Jurkat, Clone E6-1 (cell line): ENCODE measurements around the gene TXNL4A.

Experiments used
- DNase-seq: peaks from one replicate; pipeline ENCODE4 v3.0.0-alpha.2; 2011; ENCODE audit warnings: low read depth, low spot score
- H3K4me3 ChIP-seq: 2 replicates; pipeline ENCODE4 v1.5.1; 2011; ENCODE audit warnings: mild to moderate bottlenecking, low read length, control low read depth, moderate library complexity

TXNL4A gene

GRCh38 chr18:79940814-79941472 lies 47.4 kb downstream of the TXNL4A start:
- no peak overlapping the region for H3K4me3 ChIP-seq
- DNase-seq = no peak

- no peak for DNase-seq
- H3K4me3 ChIP-seq = no peak overlapping the region
Measured at GRCh38 chr18:79940126-79940813, 48.1 kb downstream of the TXNL4A start.

- no peak for DNase-seq
Measured at GRCh38 chr18:79939096-79939495, 49.3 kb downstream of the TXNL4A start.

GRCh38 chr18:79938196-79938595 lies 50.2 kb downstream of the TXNL4A start:
- no peak overlapping the region for H3K4me3 ChIP-seq
- no peak for DNase-seq

More at GRCh38 chr18:79939096-79939495, 49.3 kb downstream of the TXNL4A start:
- H3K4me3 ChIP-seq = no peak overlapping the region

- no peak for DNase-seq
Measured at GRCh38 chr18:79937103-79937860, 51.1 kb downstream of the TXNL4A start.

GRCh38 chr18:79936641-79937040 lies 51.7 kb downstream of the TXNL4A start:
- DNase-seq = no peak
- H3K4me3 ChIP-seq = no peak overlapping the region

More at GRCh38 chr18:79937103-79937860, 51.1 kb downstream of the TXNL4A start:
- H3K4me3 ChIP-seq = no peak overlapping the region

- DNase-seq = no peak
- H3K4me3 ChIP-seq = no peak overlapping the region
Measured at GRCh38 chr18:79935925-79936324, 52.4 kb downstream of the TXNL4A start.

GRCh38 chr18:79935499-79935898 lies 52.9 kb downstream of the TXNL4A start:
- DNase-seq = no peak

GRCh38 chr18:79935098-79935480 lies 53.3 kb downstream of the TXNL4A start:
- no peak overlapping the region for H3K4me3 ChIP-seq
- no peak for DNase-seq

More at GRCh38 chr18:79935499-79935898, 52.9 kb downstream of the TXNL4A start:
- H3K4me3 ChIP-seq = no peak overlapping the region

GRCh38 chr18:79934311-79935097 lies 53.9 kb downstream of the TXNL4A start:
- no peak overlapping the region for H3K4me3 ChIP-seq
- DNase-seq = no peak

- DNase-seq = no peak
- no peak overlapping the region for H3K4me3 ChIP-seq
Measured at GRCh38 chr18:79933765-79934164, 54.6 kb downstream of the TXNL4A start.

- DNase-seq = no peak
Measured at GRCh38 chr18:79932907-79933306, 55.5 kb downstream of the TXNL4A start.

GRCh38 chr18:79931475-79931874 lies 56.9 kb downstream of the TXNL4A start:
- no peak for DNase-seq
- H3K4me3 ChIP-seq = no peak overlapping the region

More at GRCh38 chr18:79932907-79933306, 55.5 kb downstream of the TXNL4A start:
- no peak overlapping the region for H3K4me3 ChIP-seq

- no peak for DNase-seq
- no peak overlapping the region for H3K4me3 ChIP-seq
Measured at GRCh38 chr18:79930020-79930642, 58.2 kb downstream of the TXNL4A start.

GRCh38 chr18:79928563-79928960 lies 59.8 kb downstream of the TXNL4A start:
- no peak overlapping the region for H3K4me3 ChIP-seq
- DNase-seq = no peak

GRCh38 chr18:79927607-79928562 lies 60.5 kb downstream of the TXNL4A start:
- no peak overlapping the region for H3K4me3 ChIP-seq
- DNase-seq = no peak

GRCh38 chr18:79926715-79927606 lies 61.4 kb downstream of the TXNL4A start:
- no peak overlapping the region for H3K4me3 ChIP-seq
- no peak for DNase-seq
